B cell (primary cell): Measurements from ENCODE around the gene DLG2.

ENCODE experiments used
- CTCF ChIP-seq: fragments of 200-600 bp; IDR thresholded peaks from one replicate; pipeline ENCODE4 v1.8.0; 2022; ENCODE audit warnings: antibody characterized with exemption, mild to moderate bottlenecking
- EZH2 ChIP-seq: IDR thresholded peaks from 2 replicates; pipeline ENCODE4 v1.6.1; 2012; ENCODE audit warnings: borderline replicate concordance, low read depth, mild to moderate bottlenecking, moderate library complexity, low read length; ENCODE audit not compliant: insufficient read depth, poor library complexity, severe bottlenecking

GRCh38 chr11:84140386-84141169 lies 1486.6 kb downstream of the DLG2 start:
- TF ChIP-seq CTCF: no peak
- TF ChIP-seq EZH2: no peak
